TTC549 (cell line): ENCODE results near the gene ENOX1.

Experiments
- FAIRE-seq: peaks from 2 replicates; lab custom pipeline; 2012; peaks lifted over from hg19 to GRCh38; lab: Jason Lieb, UNC

ENOX1 gene

DNA sequence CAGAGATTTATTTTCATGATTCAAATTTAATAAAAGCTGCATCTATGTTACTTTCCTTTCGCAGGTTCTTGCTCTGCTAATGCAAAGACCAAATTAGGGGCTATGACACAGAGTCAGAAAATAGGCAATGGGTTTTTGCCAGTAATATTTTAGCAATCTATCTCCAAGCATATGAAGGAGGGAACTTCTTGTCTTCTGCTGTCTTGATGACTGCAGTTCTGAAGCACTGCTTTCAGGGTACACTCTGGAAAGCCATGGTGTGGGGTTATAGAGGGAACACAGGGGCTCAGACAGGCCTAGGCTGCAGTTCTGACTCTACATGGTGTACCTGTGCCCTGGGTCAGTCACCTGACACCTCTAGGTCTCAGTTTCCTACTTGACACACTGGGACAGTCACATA, 500.0 kb downstream of the ENOX1 start:
- FAIRE-seq: no peak

DNA sequence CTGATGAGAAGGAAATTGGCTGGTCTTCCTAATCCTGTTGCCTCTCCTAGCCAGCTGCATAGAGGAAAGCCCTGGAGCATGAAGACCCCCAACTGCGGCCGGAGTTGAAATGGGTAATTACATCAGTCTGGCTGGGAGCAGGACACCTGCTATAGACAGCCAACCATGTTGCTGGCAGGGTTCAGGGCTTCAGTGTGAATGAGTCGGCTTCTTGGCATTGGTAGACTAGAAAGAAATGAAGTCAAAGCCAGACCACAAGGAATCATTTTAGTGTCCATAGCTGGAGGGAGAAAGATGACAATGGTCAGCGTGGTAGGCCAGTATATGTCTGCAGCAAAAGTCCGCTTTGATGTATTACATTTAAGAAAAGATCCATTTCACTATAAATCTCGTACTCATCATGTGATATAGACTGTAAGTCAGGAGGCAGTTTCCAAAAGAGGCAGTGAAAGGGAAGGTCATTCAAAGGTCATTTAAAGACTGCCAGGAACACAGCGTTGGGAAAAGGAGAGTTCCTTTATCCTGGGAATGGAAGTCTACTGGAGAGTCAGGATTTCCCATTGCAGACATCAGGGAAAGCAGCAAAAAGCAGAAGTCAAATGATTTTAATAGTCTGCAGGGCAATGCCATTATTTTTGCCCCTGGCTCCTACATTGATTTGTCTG, 500.7 kb downstream of the ENOX1 start:
- FAIRE-seq: no peak

DNA sequence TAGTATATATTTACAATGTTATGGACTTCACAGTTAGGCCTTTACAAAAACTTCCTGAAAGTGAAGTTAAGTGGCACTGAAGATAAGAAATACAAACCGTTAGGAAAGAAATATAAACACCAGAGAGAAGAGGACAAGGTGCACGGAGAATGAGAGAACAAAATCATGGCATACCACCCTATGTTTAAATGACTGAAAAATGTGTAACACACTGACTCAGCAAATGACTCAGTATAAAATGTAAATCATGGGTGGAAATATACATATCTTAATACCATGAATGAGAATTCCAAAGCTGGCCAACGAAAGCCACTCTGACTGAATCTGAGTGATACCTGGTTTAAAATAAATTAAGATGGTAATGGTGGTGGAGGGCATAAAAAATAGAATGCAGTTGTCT, 502.6 kb downstream of the ENOX1 start:
- no peak for FAIRE-seq

DNA sequence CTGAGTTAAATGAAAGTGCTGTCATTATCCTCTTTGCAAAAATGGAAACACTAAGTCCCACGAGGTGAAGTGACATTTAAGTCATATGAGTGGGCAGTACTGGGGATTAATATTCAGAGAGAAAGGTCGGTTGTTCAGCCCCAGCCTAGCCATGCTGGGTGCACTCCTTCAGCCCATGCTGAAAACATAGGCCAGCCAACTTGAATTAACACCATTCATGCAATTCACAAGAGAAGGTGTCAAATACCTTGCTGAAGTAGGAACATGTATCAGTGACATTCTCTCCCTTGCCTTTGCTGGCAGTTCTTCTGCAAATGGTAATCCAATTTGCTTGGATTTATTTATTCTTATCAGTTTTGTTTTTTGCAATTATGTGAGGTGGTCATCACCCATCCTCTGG, 507.1 kb downstream of the ENOX1 start:
- no peak for FAIRE-seq

DNA sequence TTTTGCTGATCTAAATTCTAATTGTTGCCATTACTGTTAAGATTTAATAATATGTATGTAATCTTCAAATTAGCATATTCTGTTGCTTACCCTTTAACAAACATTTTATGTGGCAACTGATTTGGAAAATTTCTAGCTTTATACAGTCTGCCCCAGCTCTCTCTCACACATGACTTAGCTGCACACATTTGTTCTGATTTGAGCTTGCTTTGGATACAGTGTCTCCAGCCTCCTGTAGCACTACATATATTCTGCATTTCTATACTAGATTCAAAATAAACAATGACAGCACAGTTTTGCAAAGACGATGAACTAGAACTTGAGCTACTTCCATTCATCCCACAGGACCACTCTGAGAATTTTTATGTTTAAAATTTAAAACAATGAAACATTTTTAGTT, 508.6 kb downstream of the ENOX1 start:
- FAIRE-seq: no peak

DNA sequence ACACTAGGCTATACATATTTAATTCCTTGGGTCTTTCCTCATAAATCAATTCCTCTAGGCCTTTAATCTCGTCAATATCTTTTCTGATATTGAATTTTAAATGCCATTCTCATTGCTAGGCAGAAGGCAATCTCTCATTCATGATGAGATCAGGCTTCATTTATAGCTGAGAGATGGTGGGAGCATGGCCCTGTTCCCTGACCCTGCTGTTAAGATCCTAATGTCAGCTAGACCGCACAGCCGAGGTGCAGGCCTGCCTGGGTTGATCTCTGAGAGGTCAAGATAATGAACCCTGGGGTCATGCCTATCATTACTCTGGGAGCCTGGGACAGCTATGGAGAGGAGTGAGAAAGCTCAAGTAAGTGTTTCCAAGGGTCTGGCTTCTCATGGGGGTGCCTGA, 509.6 kb downstream of the ENOX1 start:
- no peak for FAIRE-seq

DNA sequence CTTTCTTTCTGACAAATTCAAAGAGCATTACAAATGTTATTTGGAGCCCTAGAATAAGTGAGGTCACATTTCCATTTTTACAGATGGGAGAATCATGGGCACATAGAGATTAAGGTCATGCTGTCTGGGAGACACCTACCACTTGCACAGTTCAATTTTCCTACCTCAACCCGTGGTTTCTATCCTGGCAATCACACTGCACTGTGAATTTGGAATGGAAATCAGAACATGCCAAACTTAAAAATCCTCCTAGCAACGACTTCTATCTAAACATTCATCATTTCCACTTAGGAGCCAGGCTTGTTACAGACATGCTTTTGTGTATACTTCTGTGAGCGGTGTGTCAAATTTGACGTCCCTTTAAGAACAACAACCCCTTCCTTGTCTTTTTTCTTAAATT, 511.9 kb downstream of the ENOX1 start:
- no peak for FAIRE-seq

DNA sequence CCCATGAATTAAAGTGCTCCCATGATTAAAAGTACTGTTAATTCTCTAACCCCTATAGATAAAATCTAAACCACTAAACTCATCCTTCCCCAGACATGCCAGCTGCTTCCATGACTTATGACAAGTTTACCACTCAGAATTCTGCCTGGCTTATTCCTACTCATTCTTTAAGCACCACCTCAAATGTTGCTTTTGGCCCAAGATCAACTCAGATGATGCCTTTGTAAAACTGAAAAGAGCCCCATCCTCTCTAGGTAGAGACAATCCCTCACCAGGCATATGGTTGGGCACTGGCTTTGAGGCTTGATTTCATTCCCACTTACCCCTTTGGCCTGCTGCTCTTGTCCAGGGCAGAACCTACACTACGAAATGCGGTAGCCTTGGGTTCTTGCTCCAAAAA, 513.4 kb downstream of the ENOX1 start:
- FAIRE-seq: no peak

DNA sequence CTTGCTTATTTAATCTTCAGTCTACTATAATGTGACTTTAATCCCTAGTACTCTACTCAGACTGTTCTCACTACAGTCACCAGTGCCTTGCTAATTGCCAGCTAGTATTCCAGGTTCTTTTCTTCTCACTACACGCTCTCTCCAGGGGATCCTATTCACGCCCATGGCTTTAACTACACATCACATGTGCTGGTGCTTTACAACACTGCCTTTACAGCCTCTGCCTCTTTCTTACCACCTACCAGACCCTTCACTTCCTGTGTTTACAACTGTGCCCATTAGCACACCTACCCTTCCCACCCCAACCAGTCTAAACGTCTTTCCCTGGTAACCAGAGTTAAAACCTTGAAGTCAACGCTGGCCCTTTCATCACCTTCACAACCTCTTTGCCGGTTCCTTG, 513.9 kb downstream of the ENOX1 start:
- no peak for FAIRE-seq

DNA sequence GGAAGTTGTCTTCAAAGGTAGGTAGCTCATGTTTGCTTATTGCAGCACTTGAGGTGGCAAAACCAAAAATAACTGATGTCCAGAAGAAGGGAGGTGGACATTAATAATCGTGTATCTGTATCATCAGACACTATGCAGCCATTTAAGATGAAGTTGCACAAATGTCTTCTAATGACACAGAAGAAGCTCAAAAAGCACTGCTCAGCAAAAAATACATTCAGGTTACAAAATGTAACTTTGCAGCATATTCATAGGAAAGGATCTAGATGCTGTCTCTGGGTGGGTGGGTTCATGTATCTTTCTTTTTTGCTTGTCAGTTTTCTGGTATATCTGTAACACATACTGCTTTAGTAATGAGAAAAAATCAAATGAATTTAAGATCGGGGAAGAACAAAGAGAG, 515.6 kb downstream of the ENOX1 start:
- FAIRE-seq: no peak

DNA sequence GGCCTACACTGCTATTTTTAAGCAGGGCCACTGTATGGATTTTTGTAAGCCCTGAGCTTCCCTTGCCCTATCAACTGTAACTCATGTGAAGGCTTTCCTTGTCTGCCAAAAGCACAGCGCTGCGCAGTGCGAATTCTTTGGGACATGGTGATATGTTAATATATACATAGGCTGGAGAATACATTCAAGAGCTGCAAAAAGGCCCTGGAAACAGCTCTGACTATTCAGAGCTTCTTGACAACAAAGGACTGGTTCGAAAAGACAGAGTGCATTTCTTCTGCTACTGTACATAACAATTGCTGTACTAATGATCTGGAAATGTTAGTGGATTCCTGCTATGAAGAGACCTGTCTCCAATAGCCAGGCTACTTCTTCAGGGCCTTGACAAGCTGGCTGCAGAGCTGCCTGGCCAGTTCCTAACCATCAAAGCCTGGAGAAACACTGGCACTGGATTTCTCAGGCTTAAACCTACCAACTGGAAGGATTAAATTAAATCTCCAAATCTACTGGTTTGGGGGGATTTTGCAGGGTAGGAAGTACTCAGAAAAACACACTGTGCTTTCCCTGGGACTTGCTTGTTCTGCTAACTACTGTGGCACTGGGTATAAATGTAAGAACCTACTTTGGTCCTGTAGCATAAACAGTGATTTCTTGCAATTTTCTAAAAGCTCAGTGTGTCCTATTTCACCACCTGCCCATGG, 516.5 kb downstream of the ENOX1 start:
- no peak for FAIRE-seq

DNA sequence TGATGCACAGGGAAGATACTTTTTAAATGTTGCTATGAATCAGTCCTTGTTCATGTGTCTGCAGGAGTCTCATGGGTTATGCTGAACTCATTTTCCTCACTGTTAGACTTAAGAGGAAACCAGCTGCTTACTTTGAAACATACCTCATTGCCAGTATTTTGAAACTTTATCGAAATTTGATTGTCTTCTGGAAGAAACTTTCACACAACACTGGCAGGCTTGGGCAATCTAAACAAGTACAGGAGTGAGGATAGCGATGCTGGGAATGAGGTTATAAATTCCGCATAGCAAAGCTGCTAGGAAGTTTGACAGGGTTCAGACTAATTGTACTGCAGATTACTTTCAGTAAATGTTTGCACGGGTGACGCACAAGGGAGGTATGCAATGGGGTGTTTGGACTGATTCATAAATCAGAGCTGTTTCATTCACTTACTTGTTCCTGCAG, 517.7 kb downstream of the ENOX1 start:
- no peak for FAIRE-seq

DNA sequence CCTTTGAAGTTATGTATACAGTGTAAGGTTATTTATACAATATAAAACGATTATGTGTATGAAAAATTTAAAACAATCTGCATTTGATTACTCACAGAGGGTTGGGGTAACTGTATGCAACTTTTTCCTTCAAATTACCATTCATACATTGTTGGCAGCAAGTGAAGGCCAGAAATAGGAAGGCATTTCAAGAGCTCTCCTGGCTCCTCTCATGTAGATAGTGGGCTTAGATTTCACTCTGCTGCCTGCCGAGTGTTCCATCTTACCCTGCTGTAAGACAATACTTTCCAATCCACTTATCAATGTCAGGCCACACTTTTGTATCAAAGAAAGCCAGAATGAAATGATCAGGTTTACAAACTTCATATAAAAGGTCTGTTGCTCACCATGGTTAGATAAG, 518.1 kb downstream of the ENOX1 start:
- no peak for FAIRE-seq

DNA sequence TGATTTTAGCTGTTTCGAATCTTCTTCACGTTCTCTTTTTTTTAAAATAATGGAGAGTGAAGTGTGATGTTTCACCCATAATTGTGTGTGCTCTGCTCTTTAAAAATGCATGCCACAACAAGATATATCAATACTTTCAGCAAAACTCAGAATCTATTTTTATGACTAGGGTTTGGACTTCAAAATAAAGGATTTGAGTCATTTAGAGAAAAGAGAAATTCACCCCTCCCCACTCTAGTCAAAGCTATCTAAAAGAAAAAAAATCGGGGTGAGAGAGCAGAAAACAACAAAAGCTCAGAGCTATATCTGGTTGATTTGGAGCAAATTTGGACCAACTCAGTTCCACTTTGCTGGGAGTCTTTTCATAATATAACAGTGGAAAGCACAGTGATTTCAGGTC, 518.9 kb downstream of the ENOX1 start:
- no peak for FAIRE-seq

DNA sequence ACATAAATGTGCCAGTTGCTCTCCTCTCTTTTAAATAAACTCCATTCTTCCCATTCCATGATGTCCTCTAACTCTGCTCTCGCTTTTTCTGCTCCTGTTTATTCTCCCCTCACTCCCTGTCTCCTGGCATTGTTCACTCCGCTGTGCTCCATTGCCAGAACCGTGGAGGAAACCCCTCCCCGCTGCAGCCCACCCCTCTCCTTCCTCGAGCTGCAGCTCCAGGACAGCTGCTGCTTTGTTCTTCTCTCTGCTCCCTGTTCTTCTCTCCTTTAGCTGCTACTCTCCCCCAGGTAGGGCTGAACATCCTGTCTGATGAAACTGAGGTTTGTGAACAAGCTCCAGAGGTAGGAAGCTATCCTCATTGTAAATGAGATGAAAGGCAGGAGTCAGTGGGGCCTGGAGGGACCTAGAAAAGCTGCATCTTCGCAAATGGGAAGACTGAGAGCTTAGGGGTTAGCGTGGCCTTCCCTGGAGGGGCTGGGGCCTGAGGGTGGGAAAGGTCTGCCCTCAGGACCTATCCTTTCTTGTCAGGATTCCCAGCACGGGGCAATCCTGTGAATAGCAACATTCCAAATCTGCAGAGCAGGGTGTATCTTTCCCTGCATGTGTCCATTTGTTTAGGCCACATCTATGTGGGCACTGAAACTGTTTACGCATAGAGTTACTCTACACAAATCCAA, 519.7 kb downstream of the ENOX1 start:
- FAIRE-seq: no peak

DNA sequence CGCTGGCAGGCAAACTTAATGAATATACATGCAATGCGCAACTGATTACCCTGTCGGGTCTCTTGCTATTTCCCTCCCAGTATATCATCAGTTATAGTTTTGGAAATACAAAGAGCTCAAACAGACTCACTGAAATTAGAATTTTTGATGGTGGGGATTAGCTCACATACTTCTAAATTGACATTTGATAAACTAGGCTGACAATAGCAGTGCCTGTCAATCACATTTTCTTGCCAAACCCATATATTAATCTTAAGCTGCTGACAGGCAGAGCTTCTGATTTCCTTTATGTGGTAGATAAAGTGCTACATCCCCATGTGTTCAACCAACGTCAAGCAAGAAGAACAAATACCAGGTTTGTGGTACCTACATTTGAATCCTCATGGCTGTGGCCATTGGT, 521.7 kb downstream of the ENOX1 start:
- FAIRE-seq: no peak

DNA sequence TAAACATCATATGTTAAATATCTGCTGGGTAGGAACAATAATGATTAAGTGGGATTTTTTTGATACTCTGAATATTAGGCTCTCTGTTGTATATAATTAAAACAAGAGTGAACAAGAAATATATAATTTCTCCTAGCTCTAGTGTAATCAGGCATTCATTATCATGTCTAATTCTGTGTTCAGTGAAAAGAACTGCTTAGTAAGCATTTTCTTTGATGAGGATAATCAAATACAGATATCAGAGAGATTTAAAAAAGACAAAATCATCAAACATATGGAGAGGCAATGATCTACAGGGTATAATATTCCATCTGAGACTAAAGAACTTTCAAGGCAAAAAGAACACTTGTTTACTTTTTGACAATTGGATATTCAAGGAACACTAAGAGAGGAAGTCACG, 522.3 kb downstream of the ENOX1 start:
- FAIRE-seq: no peak

DNA sequence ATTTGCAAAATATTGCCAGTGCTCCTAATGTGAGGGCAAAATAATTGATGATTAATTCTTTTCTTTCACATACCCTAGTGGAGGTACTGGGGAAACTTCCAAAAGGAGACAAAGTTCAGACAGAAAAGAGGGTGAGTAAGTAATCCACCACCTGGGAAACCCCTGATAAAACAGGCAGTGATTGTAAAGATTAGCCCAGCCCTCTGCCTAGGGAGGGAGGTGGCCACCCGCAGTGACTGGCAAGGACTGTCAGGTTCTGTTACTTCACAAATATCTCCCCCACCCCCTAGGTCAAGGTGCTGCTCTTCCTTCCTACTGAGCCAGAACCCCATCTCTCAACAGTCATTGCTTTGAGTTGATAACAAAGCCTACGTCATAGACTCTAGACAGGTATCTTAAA, 523.7 kb downstream of the ENOX1 start:
- FAIRE-seq: no peak

DNA sequence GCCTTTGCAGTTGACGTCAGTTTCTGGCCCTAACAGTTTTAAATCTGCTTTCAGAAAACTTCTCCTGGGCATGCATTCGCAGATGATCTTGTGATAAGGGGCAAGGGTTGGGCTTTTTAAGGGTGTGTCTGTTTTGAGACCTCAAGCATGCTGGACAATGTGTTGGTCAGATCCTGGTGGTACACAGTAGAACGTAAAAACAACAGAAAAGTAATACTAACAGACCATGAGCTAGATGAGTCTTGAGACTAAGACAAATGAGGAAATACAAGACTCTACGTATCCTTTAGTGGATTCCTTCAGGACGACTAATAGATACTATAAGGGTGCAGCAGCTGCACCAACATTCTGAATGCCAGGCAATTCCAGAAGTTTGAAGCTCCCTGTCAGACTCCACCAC, 525.8 kb downstream of the ENOX1 start:
- no peak for FAIRE-seq

DNA sequence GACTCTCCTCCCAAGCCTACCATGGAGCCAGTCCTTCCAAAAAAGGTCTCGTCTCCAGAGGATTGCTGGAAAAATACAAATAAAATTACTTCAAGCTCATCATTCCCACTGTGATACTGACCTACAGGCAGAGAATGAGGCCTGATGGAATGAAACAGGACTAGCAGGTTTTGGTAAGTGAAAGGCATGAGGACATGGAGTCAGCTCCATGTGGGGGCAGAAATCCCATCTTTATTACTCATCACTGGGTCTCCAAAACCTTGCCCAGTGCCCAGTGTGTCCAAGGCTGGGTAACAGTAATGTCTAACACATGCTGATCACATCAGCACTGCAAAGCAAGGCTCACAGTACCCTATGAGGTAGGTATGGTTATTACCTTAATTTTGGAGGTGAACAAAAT, 528.0 kb downstream of the ENOX1 start:
- no peak for FAIRE-seq

DNA sequence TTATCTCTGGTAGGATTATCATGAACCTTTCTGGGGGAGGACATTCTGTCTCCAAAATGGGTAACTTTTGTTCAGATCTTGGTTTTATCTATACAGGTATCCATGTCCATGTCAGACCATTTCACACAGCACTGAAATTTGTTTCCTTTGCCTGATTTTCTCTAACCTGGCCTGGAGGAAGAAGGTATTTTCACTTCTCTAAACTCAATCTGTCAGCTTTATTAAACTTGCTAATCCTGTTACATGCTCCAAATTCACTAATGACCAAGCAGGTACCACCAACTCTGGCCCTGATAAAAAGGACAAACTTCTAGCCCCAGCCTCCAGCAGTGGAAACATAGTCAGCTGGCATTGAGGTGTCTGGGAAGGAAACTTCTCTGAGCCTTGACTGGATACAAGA, 529.0 kb downstream of the ENOX1 start:
- FAIRE-seq: no peak

DNA sequence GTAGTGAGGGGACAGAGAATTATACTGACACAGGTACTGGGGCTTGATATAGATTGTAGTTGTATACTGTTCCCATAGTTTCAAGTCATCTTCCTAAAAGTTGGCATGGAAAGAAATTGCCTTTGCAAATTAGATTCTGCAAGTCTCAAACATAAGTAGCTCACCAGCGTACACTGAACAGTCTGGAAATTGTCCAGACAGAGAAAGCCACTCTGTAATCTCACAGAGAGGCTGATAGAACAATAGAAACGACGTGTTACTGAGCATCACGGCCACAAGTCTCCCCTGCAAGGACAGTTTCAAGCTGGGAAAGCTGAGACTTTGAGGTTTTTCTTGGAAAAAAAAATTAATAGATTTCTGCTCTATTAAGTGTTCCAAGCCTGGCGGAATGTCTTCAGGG, 534.8 kb downstream of the ENOX1 start:
- FAIRE-seq: no peak

DNA sequence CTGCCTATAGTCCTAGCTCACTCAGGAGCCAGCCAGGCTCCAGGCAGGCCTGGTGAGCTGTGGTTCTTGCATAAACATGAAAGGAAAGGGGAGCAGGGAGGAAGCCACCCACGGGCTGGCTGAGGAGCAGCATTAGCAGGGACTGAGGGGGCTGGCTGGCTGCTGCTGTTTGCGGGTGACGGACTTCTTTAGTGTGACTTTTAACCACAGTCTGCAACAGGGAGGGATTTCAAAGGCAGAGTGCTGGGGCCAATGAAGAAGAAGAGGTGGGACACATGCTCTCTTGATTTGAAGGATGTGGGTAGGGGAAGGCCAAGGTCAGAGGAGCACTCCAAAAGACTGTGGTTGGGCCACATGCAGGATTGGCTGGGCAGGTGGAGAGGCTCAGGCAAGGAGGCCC, 540.4 kb downstream of the ENOX1 start:
- no peak for FAIRE-seq
